ENCODE results near the gene AGPS.
"Not testable (repeated sequence)": the region's sequence is repeated elsewhere in the genome, so short reads cannot be mapped to it uniquely, and the experiment has no call there.

AGPS gene

GRCh38 chr2:177419274-177419673 is 26.7 kb downstream of the AGPS start:
- DNase-seq (ENCODE audit: low read depth in 2 of 2): no peak

- no peak for DNase-seq (ENCODE audit: low read depth in 2 of 2)
Observed at GRCh38 chr2:177422271-177422670, 29.7 kb downstream of the AGPS start.

- not testable (repeated sequence) for DNase-seq (ENCODE audit: low read depth in 2 of 2)
Observed at GRCh38 chr2:177424120-177424519, 31.5 kb downstream of the AGPS start.

- DNase-seq (ENCODE audit: low read depth in 2 of 2): not testable (repeated sequence)
Observed at GRCh38 chr2:177424620-177425019, 32.0 kb downstream of the AGPS start.

GRCh38 chr2:177427316-177427715 is 34.7 kb downstream of the AGPS start:
- no peak for DNase-seq (ENCODE audit: low read depth in 2 of 2)

- DNase-seq (ENCODE audit: low read depth in 2 of 2): not testable (repeated sequence)
Observed at GRCh38 chr2:177427936-177428335, 35.4 kb downstream of the AGPS start.

GRCh38 chr2:177429688-177430325 is 37.2 kb downstream of the AGPS start:
- DNase-seq (ENCODE audit: low read depth in 2 of 2): no peak

GRCh38 chr2:177430411-177430810 is 37.8 kb downstream of the AGPS start:
- DNase-seq (ENCODE audit: low read depth in 2 of 2): no peak

GRCh38 chr2:177431111-177431725 is 38.6 kb downstream of the AGPS start:
- DNase-seq (ENCODE audit: low read depth in 2 of 2): not testable (repeated sequence)

- no peak for DNase-seq (ENCODE audit: low read depth in 2 of 2)
Observed at GRCh38 chr2:177432703-177433102, 40.1 kb downstream of the AGPS start.

GRCh38 chr2:177433402-177433801 is 40.8 kb downstream of the AGPS start:
- DNase-seq (ENCODE audit: low read depth in 2 of 2): no peak

- no peak for DNase-seq (ENCODE audit: low read depth in 2 of 2)
Observed at GRCh38 chr2:177434475-177434874, 41.9 kb downstream of the AGPS start.

GRCh38 chr2:177445200-177445599 is 52.6 kb downstream of the AGPS start:
- DNase-seq (ENCODE audit: low read depth in 2 of 2): no peak

GRCh38 chr2:177448031-177448430 is 55.5 kb downstream of the AGPS start:
- DNase-seq (ENCODE audit: low read depth in 2 of 2): no peak

- no peak for DNase-seq (ENCODE audit: low read depth in 2 of 2)
Observed at GRCh38 chr2:177449159-177449558, 56.6 kb downstream of the AGPS start.

GRCh38 chr2:177455187-177455586 is 62.6 kb downstream of the AGPS start:
- DNase-seq (ENCODE audit: low read depth in 2 of 2): no peak

GRCh38 chr2:177459756-177460155 is 67.2 kb downstream of the AGPS start:
- not testable (repeated sequence) for DNase-seq (ENCODE audit: low read depth in 2 of 2)

- DNase-seq (ENCODE audit: low read depth in 2 of 2): no peak
Observed at GRCh38 chr2:177460973-177461585, 68.5 kb downstream of the AGPS start.

GRCh38 chr2:177464549-177464948 is 72.0 kb downstream of the AGPS start:
- DNase-seq (ENCODE audit: low read depth in 2 of 2): no peak

GRCh38 chr2:177465400-177466138 is 73.0 kb downstream of the AGPS start:
- DNase-seq (ENCODE audit: low read depth in 2 of 2): no peak

GRCh38 chr2:177466337-177467195 is 74.0 kb downstream of the AGPS start:
- no peak for DNase-seq (ENCODE audit: low read depth in 2 of 2)

- no peak for DNase-seq (ENCODE audit: low read depth in 2 of 2)
Observed at GRCh38 chr2:177467646-177468045, 75.1 kb downstream of the AGPS start.

Data from stimulated activated CD4-positive, alpha-beta T cell treated with anti-CD3 and anti-CD28 coated beads, Interleukin-15, amount 100 ng/mL, for 48 hours (primary cell).